Measurements from ENCODE around the gene TTC7B. TPM values are rescaled to one million over a fixed set of nuclear protein-coding genes. Genes with fewer than 3 reads are reported as not detected.

TTC7B gene
- total and polyA plus RNA-seq, 2 experiments from 2014 or later: 7.9 to 28.6 TPM

DNA sequence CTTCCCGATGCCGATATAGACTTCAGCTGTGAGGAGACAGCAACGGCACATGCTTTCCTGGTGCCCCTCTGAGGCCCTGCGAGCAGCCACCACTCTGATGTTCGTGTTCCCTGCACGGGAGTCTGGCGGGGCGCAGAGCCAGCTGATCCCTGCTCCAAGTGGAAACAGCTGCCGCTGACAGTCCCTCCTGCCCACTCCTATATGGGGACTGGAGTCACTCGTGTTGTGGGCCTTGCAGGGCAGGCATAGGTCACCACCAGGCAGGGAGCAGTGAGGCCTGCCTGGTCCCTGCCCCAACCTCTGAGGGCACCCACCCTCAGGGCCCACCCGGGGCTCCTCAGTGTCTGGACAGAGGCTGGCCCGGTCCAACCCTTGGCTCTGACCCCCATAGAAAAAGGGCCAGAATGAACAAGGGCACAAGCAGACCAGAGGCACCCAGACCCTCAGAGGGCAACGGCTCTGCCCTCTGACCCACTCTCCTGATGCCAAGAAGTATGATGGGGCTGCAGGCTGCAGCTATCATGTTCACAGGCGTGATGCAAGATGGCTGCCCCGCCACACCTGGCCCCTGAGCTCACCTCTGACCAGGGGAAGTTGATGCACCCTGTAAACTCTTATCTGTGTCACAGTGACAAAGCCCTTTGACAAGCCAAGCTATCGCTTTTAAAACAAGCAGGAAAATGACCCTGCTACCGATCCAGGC, 237.8 kb downstream of the TTC7B start:
- Mint-ChIP-seq H3K9me3 (no peaks in the 10 kb centered on the region), H3K27me3 (ENCODE audit: insufficient read depth, low read depth, poor library complexity) (peaks cover 4% of the 10 kb centered on the region), H3K36me3 (ENCODE audit: low read depth) (no peaks in the 10 kb centered on the region), H3K27ac (no peak overlapping the region), H3K4me1 (peaks cover 34% of the 10 kb centered on the region), H3K4me3 (no peak overlapping the region)
- Histone ChIP-seq H3F3A (replicated peaks; ENCODE audit: low read depth) (no peaks in the 10 kb centered on the region), H3K4me2 (no peak overlapping the region), H3K27me3 (ENCODE audit: insufficient read depth) (no peaks in the 10 kb centered on the region), H3K79me2 (replicated peaks; ENCODE audit: insufficient read depth) (no peaks in the 10 kb centered on the region), H3K4me3 (no peak overlapping the region), H3K36me3 (ENCODE audit: insufficient read depth) (no peaks in the 10 kb centered on the region), H3K27ac (ENCODE audit: low read depth) (no peak overlapping the region), H3K9me2 (ENCODE audit: insufficient read depth) (no peaks in the 10 kb centered on the region), H2AFZ (no peak overlapping the region), H4K20me1 (replicated peaks; ENCODE audit: insufficient read depth) (no peaks in the 10 kb centered on the region; the same call in 1 of the 2 replicates), H3K4me1 (ENCODE audit: insufficient read depth) (peaks cover 4% of the 10 kb centered on the region)
- no peak for ATAC-seq
- TF ChIP-seq, protein P1, sequence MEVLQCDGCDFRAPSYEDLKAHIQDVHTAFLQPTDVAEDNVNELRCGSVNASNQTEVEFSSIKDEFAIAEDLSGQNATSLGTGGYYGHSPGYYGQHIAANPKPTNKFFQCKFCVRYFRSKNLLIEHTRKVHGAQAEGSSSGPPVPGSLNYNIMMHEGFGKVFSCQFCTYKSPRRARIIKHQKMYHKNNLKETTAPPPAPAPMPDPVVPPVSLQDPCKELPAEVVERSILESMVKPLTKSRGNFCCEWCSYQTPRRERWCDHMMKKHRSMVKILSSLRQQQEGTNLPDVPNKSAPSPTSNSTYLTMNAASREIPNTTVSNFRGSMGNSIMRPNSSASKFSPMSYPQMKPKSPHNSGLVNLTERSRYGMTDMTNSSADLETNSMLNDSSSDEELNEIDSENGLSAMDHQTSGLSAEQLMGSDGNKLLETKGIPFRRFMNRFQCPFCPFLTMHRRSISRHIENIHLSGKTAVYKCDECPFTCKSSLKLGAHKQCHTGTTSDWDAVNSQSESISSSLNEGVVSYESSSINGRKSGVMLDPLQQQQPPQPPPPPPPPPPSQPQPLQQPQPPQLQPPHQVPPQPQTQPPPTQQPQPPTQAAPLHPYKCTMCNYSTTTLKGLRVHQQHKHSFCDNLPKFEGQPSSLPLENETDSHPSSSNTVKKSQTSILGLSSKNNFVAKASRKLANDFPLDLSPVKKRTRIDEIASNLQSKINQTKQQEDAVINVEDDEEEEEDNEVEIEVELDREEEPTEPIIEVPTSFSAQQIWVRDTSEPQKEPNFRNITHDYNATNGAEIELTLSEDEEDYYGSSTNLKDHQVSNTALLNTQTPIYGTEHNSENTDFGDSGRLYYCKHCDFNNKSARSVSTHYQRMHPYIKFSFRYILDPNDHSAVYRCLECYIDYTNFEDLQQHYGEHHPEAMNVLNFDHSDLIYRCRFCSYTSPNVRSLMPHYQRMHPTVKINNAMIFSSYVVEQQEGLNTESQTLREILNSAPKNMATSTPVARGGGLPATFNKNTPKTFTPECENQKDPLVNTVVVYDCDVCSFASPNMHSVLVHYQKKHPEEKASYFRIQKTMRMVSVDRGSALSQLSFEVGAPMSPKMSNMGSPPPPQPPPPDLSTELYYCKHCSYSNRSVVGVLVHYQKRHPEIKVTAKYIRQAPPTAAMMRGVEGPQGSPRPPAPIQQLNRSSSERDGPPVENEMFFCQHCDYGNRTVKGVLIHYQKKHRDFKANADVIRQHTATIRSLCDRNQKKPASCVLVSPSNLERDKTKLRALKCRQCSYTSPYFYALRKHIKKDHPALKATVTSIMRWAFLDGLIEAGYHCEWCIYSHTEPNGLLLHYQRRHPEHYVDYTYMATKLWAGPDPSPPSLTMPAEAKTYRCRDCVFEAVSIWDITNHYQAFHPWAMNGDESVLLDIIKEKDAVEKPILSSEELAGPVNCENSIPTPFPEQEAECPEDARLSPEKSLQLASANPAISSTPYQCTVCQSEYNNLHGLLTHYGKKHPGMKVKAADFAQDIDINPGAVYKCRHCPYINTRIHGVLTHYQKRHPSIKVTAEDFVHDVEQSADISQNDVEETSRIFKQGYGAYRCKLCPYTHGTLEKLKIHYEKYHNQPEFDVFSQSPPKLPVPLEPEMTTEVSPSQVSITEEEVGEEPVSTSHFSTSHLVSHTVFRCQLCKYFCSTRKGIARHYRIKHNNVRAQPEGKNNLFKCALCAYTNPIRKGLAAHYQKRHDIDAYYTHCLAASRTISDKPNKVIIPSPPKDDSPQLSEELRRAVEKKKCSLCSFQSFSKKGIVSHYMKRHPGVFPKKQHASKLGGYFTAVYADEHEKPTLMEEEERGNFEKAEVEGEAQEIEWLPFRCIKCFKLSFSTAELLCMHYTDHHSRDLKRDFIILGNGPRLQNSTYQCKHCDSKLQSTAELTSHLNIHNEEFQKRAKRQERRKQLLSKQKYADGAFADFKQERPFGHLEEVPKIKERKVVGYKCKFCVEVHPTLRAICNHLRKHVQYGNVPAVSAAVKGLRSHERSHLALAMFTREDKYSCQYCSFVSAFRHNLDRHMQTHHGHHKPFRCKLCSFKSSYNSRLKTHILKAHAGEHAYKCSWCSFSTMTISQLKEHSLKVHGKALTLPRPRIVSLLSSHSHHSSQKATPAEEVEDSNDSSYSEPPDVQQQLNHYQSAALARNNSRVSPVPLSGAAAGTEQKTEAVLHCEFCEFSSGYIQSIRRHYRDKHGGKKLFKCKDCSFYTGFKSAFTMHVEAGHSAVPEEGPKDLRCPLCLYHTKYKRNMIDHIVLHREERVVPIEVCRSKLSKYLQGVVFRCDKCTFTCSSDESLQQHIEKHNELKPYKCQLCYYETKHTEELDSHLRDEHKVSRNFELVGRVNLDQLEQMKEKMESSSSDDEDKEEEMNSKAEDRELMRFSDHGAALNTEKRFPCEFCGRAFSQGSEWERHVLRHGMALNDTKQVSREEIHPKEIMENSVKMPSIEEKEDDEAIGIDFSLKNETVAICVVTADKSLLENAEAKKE (CRISPR knock-in tag; IDR thresholded peaks at IDR 0.05): no peak
- TF ChIP-seq POLR2AphosphoS5 (IDR thresholded peaks at IDR 0.05; ENCODE audit: low read depth): no peak
- no peak for DNase-seq (ENCODE audit: low spot score)

DNA sequence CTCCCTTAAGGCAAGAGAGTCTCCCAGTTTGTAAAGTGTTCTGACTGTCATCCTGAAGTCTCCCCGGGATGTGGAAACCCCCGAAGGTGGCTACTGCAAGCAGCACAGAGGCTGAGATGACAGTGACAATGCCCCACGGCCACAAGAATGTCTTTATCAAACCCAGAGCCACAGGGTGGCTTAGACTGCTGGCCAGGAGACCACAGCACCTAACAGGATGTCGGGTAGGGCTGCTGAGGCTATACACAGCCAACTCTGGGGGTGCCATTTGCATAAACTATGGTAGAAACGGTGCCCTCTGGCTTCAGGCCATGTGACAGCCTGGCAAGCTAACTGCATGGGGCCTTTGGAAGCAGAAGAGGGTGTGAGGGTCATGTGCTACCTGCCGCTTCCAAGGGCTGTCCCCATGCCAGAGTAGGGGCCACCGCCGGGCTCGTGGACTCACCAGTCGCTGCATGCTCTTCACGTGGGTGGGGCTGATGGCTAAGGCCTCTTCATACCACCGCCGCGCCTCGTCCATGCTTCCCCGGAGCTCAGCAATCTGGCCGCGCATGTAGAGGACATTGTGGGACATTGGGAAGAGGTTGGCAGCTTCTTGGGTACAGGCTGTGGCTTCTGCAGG, 238.5 kb downstream of the TTC7B start:
- Histone ChIP-seq H3K36me3 (ENCODE audit: insufficient read depth) (no peaks in the 10 kb centered on the region), H3F3A (replicated peaks; ENCODE audit: low read depth) (no peaks in the 10 kb centered on the region), H3K4me2 (no peak overlapping the region), H3K9me2 (ENCODE audit: insufficient read depth) (no peaks in the 10 kb centered on the region), H2AFZ (no peak overlapping the region), H3K79me2 (replicated peaks; ENCODE audit: insufficient read depth) (no peaks in the 10 kb centered on the region), H3K4me1 (ENCODE audit: insufficient read depth) (peaks cover 4% of the 10 kb centered on the region), H4K20me1 (replicated peaks; ENCODE audit: insufficient read depth) (no peaks in the 10 kb centered on the region; the same call in 1 of the 2 replicates), H3K4me3 (no peak overlapping the region), H3K27ac (ENCODE audit: low read depth) (no peak overlapping the region), H3K27me3 (ENCODE audit: insufficient read depth) (no peaks in the 10 kb centered on the region)
- ATAC-seq (no peak), DNase-seq (ENCODE audit: low spot score) (no peak)
- Mint-ChIP-seq H3K9me3 (no peaks in the 10 kb centered on the region), H3K36me3 (ENCODE audit: low read depth) (no peaks in the 10 kb centered on the region), H3K4me3 (no peak overlapping the region), H3K27ac (no peak overlapping the region), H3K27me3 (ENCODE audit: insufficient read depth, low read depth, poor library complexity) (peaks cover 6% of the 10 kb centered on the region), H3K4me1 (peaks cover 34% of the 10 kb centered on the region)
- TF ChIP-seq EZH2phosphoT487 (IDR thresholded peaks at IDR 0.05; ENCODE audit: unreplicated experiment) (no peak), EZH2 (IDR thresholded peaks at IDR 0.05; ENCODE audit: low read depth, unreplicated experiment) (no peak), JUNB (IDR thresholded peaks at IDR 0.05; ENCODE audit: unreplicated experiment) (no peak), ZNF114 (CRISPR knock-in tag; IDR thresholded peaks at IDR 0.05) (no peak), POLR2AphosphoS5 (IDR thresholded peaks at IDR 0.05; ENCODE audit: low read depth) (no peak), NANOG (IDR thresholded peaks at IDR 0.05; ENCODE audit: borderline replicate concordance) (no peak), CREB1 (CRISPR knock-in tag; IDR thresholded peaks at IDR 0.05; ENCODE audit: low read depth) (no peak)
- TF ChIP-seq, protein P2, sequence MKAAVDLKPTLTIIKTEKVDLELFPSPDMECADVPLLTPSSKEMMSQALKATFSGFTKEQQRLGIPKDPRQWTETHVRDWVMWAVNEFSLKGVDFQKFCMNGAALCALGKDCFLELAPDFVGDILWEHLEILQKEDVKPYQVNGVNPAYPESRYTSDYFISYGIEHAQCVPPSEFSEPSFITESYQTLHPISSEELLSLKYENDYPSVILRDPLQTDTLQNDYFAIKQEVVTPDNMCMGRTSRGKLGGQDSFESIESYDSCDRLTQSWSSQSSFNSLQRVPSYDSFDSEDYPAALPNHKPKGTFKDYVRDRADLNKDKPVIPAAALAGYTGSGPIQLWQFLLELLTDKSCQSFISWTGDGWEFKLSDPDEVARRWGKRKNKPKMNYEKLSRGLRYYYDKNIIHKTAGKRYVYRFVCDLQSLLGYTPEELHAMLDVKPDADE (IDR thresholded peaks at IDR 0.05): no peak

Data from GM23338 (cell line).